Calu3 (cell line): ENCODE data around the gene POGK. TPM values are rescaled to one million over a fixed set of nuclear protein-coding genes. Genes with fewer than 3 reads are reported as not detected.

ENCODE experiments used
- BruUV-seq: library from RNA; stranded (reverse); fragments of 400-500 nt; replicated peaks from 2 replicates; lab custom pipeline; 2021; lab: Mats Ljungman, UMichigan
- CTCF ChIA-PET: fragments of 300-600 bp; sonication (Branson Sonifier 250); formaldehyde crosslinking; loops from one replicate; lab custom pipeline; 2022; ENCODE audit warnings: antibody characterized with exemption; lab: Charles Lee
- DNase-seq: peaks from one replicate; pipeline ENCODE4 v3.0.0; 2022
- H3K27ac Mint-ChIP-seq: one replicate; pipeline ENCODE4 v1.8.0; 2022; ENCODE audit warnings: mixed read lengths; ENCODE audit not compliant: unreplicated experiment
- H3K27me3 Mint-ChIP-seq: one replicate; pipeline ENCODE4 v1.8.0; 2022; ENCODE audit warnings: mixed read lengths; ENCODE audit not compliant: unreplicated experiment
- H3K36me3 Mint-ChIP-seq: one replicate; pipeline ENCODE4 v1.8.0; 2022; ENCODE audit warnings: mild to moderate bottlenecking, moderate library complexity, mixed read lengths; ENCODE audit not compliant: insufficient read depth, unreplicated experiment
- H3K4me1 Mint-ChIP-seq: one replicate; pipeline ENCODE4 v1.8.0; 2022; ENCODE audit warnings: mild to moderate bottlenecking, low read depth, mixed read lengths; ENCODE audit not compliant: unreplicated experiment
- H3K4me3 Mint-ChIP-seq: one replicate; pipeline ENCODE4 v1.8.0; 2022; ENCODE audit warnings: mild to moderate bottlenecking, low read depth, moderate library complexity, mixed read lengths; ENCODE audit not compliant: unreplicated experiment
- H3K9me3 Mint-ChIP-seq: one replicate; pipeline ENCODE4 v1.8.0; 2022; ENCODE audit warnings: low read depth, mixed read lengths; ENCODE audit not compliant: unreplicated experiment
- CTCF ChIP-seq: fragments of 200-600 bp; IDR thresholded peaks from one replicate; pipeline ENCODE4 v1.8.0; 2022; ENCODE audit warnings: antibody characterized with exemption; ENCODE audit not compliant: unreplicated experiment
- intact Hi-C: fragments of 100-400 bp; cut with micrococcal nuclease; formaldehyde crosslinking; loops from one replicate; pipeline ENCODE4 v1.10.0; 2022; ENCODE audit not compliant: unreplicated experiment
- total RNA-seq: library from RNA; stranded (reverse); gene quantifications from 2 replicates; pipeline ENCODE4 v1.2.3, GENCODE V29; 2022

The POGK gene
- total RNA-seq, 1 experiment from 2014 or later: 80.2 TPM

GRCh38 chr1:166902279-166902678 is 63.0 kb downstream of the POGK start:
- BruUV-seq: no TSS peak
- no peak overlapping the region for H3K27ac Mint-ChIP-seq
- intact Hi-C loops: no loop called here
- no peaks in the 10 kb centered on the region for H3K27me3 Mint-ChIP-seq
- no peak for TF ChIP-seq CTCF
- H3K36me3 Mint-ChIP-seq: no peaks in the 10 kb centered on the region
- CTCF ChIA-PET: interaction anchor here (0.8 to 1.2 kb wide), 5 partner anchors 8 to 157 kb away, joined by 3 to 8 read pairs (median 5); partner anchors contain the start of gene TADA1
- no peak overlapping the region for H3K4me3 Mint-ChIP-seq
- peaks cover 10% of the 10 kb centered on the region for H3K4me1 Mint-ChIP-seq
- H3K9me3 Mint-ChIP-seq: no peaks in the 10 kb centered on the region
- DNase-seq: peak; percentile 22

- Mint-ChIP-seq H3K27ac (no peak overlapping the region), H3K27me3 (no peaks in the 10 kb centered on the region), H3K9me3 (no peaks in the 10 kb centered on the region), H3K4me1 (peaks cover 10% of the 10 kb centered on the region), H3K36me3 (no peaks in the 10 kb centered on the region), H3K4me3 (no peak overlapping the region)
- intact Hi-C loops: no loop called here
- no peak for DNase-seq
- CTCF ChIA-PET: no interaction called here
- TF ChIP-seq CTCF: no peak
- no TSS peak for BruUV-seq
Observed at GRCh38 chr1:166903232-166903631, 64.0 kb downstream of the POGK start.

- intact Hi-C loops: no loop called here
- CTCF ChIA-PET: interaction anchor here (1.2 to 7.5 kb wide), 2 partner anchors 22 to 155 kb away, joined by 4 to 221 read pairs; no protein-coding TSS in a partner anchor
Observed at GRCh38 chr1:166905136-166905535, 65.9 kb downstream of the POGK start.

GRCh38 chr1:166905900-166906299 is 66.6 kb downstream of the POGK start:
- CTCF ChIA-PET: interaction anchor here (1.2 to 7.5 kb wide), 4 partner anchors 22 to 154 kb away, joined by 3 to 221 read pairs (median 4); partner anchors contain the start of gene TADA1
- no TSS peak for BruUV-seq
- intact Hi-C loops: no loop called here
- H3K4me1 Mint-ChIP-seq: peaks cover 15% of the 10 kb centered on the region
- no peak for TF ChIP-seq CTCF
- no peaks in the 10 kb centered on the region for H3K36me3 Mint-ChIP-seq
- no peak overlapping the region for H3K27ac Mint-ChIP-seq
- H3K9me3 Mint-ChIP-seq: no peaks in the 10 kb centered on the region
- no peaks in the 10 kb centered on the region for H3K27me3 Mint-ChIP-seq
- H3K4me3 Mint-ChIP-seq: no peak overlapping the region
- DNase-seq: no peak

More at GRCh38 chr1:166905136-166905535, 65.9 kb downstream of the POGK start:
- H3K9me3 Mint-ChIP-seq: no peaks in the 10 kb centered on the region
- H3K4me3 Mint-ChIP-seq: no peak overlapping the region
- no peak for TF ChIP-seq CTCF
- no peak overlapping the region for H3K27ac Mint-ChIP-seq
- H3K36me3 Mint-ChIP-seq: no peaks in the 10 kb centered on the region
- peaks cover 10% of the 10 kb centered on the region for H3K4me1 Mint-ChIP-seq
- no peaks in the 10 kb centered on the region for H3K27me3 Mint-ChIP-seq
- BruUV-seq: no TSS peak
- DNase-seq: no peak

Other genes with a start within 250 kb of the POGK start
- gene TADA1, start 36.8 kb downstream of the POGK start, total RNA-seq: 10.8 and 13.1 TPM in 2 replicates
- gene ILDR2, start 136.1 kb downstream of the POGK start, total RNA-seq: 0.91 and 1.9 TPM in 2 replicates
- 0.34 TPM in 1 of 2 replicates, not detected in the other for gene MAEL, start 149.8 kb downstream of the POGK start, total RNA-seq